GM03348 (cell line): ENCODE results near the gene GABRB1.
"Not testable (repeated sequence)": the region's sequence is repeated elsewhere in the genome, so short reads cannot be mapped to it uniquely, and the experiment has no call there.

Experiments
- DNase-seq: peaks from one replicate; pipeline ENCODE4 v3.0.0; 2012; ENCODE audit warnings: low spot score

The GABRB1 gene

DNA sequence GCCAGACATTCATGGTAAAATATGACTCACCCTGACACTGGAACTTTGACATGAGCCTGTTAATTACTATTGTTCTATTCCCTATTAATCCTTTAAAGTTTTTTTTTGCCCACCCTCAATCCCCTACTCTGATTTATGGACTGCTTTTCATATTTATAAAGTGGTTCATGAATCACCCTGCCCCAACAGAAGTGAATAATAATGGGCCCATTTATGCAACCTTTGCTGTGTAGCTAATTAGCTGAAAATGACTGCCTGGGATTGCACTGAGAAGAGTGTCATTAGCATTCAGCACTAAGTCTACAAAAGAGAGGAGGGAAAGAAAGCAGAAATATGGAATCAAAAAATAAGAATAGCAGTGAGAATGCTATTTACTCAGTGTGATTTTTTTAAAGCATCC lies 277.8 kb downstream of the GABRB1 start:
- no peak for DNase-seq

DNA sequence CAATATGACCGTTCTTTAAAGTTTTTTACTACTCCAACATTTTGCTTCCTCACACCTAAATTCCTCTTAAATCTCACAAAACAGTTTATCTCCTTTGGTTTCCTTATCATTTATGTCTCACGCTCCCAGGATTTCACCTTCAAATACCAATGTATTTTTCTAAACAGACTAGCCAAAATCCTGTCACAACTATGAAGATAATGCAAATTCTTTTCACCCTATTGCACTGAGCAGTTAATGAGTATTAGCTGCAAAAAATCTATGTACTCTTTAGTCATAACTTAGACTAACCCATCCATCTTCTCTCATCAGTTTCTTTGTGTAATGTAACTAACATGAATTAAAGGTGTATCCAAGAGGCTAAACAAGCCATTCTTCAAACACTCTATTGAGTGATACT lies 280.8 kb downstream of the GABRB1 start:
- DNase-seq: no peak

DNA sequence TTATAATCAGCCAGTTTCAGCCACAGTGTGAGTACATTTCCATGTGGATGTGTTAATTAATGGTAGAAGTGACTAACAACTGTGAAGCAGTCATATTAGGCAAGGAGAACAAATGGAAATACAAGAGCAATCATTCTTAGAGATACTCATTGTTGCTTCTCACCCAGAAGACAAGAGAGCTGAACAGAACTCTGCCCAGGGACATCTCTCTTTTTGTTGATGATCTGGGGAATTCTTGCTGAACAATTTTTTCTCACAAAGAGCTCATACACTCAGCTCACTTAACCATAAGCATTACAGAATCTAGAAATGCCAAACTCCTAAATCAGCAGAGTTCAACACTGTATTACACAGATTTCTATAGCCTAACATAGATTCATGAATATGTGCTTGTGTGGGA lies 282.0 kb downstream of the GABRB1 start:
- no peak for DNase-seq

GRCh38 chr4:47315346-47315745 lies 284.0 kb downstream of the GABRB1 start:
- DNase-seq: no peak

DNA sequence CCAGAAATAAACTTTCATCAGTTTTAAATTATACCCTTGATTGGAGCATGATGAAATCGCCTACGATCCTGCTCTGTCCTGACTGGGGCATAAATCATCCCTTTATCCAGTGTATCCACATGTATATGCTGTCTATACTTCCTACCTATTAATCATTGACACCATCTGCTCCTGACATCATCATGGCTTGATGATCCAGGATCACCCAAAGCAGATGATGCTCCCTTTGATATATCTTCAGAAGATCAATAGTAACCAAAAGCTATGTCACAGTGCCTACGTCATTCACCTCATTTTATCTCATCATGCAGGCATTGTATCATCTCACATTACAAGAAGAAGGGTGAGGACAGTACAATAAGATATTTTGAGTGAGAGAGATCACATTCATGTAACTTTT lies 294.7 kb downstream of the GABRB1 start:
- DNase-seq: no peak

- no peak for DNase-seq
Observed at GRCh38 chr4:47330866-47331265, 299.5 kb downstream of the GABRB1 start.

GRCh38 chr4:47334652-47335051 lies 303.3 kb downstream of the GABRB1 start:
- DNase-seq: no peak

DNA sequence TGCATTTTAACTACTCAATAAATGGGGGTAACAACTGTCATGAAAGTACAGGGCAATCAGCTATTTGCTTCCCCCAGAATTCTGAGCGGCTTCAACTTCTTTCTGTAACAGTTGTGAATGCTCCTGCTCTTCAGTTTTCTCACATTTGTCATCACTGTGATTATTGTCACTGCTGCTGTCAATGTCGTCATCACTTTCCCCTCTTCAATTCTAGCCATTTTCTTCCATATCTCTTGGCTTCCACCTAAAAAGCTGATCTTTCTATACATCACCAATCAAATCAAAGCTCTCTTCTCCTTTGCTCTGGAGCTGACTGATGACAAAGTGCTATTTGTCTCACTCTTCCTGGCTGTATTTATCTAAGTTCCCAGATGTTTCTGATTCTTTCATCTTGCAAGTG lies 306.5 kb downstream of the GABRB1 start:
- DNase-seq: no peak

GRCh38 chr4:47340914-47341313 lies 309.5 kb downstream of the GABRB1 start:
- DNase-seq: no peak

DNA sequence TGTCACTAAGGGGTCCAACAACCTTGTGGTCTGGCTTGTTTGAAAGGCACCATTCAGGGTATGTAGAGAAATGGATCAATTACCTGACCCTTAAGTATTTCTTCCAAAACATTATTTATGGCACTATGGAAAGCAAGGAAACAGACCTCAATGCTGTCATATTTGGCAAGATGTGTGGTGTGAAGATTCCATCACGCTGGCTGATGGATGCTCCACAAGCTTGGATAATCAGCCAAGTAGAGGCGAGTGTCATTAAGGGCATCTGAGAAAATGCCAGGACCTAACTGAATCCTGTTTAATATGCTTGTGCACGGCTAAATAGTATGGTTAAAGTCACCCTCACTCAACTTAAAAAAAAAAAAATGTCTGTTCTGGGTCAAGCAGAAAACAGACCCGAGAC lies 311.4 kb downstream of the GABRB1 start:
- DNase-seq: no peak

DNA sequence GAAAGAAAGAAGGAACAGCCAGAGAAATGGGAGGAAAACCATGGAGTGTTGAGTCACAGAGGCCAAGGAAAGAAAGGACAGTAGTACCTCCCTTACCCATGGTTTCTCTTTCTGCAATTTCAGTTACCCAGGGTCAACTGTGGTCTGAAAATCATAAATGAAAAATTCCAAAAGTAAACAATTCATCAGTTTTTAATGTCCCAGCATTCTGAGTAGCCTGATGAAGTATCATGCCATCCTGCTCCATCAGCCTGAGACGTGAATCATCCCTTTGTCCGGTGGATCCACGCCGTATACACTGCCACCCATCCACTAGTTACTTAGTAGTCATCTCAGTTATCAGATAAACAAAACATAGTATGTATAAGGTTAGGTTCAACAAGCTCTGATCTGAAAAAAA lies 318.0 kb downstream of the GABRB1 start:
- no peak for DNase-seq

GRCh38 chr4:47355568-47355967 lies 324.2 kb downstream of the GABRB1 start:
- no peak for DNase-seq

DNA sequence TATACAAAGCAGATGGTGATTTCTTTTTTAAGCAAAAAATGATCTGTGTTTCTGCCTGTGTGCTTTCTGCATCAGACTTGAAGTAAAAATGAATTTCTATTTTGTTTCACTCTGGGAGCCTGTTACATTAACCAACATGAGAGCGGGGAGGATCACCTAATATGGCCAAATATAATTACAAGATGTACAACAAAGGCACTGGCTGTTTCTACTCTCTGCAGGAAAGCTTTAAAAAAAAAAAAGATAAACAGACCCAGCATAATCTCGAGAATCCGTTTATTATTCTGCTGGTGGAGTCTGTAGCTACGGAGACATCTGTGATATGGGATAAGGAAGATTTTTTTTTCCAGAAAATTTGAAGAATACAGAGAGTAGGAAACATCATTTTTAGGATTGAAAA lies 328.5 kb downstream of the GABRB1 start:
- no peak for DNase-seq

GRCh38 chr4:47367761-47368160 lies 336.4 kb downstream of the GABRB1 start:
- DNase-seq: no peak

DNA sequence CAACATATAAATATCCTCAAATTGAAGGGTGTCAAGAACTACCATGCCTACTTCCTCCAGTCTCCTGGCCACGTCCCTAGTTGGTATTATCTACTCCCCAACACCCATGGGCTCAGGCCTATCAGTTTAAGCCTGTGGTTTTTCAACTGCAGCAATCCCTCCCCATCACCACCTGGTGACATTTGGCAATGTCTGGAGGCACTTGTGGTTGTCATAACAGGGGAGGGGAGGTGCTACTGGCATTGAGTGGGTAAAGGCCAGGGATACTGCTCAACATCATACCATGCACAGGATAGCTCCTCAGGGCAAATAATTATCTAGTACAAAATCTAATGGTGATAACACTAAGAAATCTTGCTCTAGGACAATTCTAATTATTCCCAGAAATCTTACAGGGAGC lies 336.8 kb downstream of the GABRB1 start:
- DNase-seq: no peak

GRCh38 chr4:47372561-47372960 lies 341.2 kb downstream of the GABRB1 start:
- DNase-seq: no peak

DNA sequence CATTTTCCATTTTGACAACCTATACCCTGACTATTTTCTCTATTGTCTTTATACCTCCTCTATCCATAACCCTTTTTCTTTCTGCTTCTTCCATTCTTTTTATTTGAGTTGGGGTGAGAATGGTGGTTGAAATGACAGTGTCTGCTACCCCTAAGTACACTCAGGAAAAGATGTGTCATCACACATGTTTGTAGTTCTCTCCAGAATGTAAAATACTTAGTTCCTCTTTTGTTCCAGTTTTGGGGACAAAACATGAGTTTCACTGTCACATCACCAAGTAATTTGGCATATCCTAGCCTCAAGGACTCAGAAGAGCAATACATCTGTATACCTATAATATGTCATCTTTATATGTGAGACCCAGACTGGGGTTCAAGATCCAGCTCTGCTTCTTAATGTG lies 341.8 kb downstream of the GABRB1 start:
- DNase-seq: no peak

GRCh38 chr4:47373709-47374108 lies 342.3 kb downstream of the GABRB1 start:
- no peak for DNase-seq

GRCh38 chr4:47374477-47374876 lies 343.1 kb downstream of the GABRB1 start:
- DNase-seq: no peak

DNA sequence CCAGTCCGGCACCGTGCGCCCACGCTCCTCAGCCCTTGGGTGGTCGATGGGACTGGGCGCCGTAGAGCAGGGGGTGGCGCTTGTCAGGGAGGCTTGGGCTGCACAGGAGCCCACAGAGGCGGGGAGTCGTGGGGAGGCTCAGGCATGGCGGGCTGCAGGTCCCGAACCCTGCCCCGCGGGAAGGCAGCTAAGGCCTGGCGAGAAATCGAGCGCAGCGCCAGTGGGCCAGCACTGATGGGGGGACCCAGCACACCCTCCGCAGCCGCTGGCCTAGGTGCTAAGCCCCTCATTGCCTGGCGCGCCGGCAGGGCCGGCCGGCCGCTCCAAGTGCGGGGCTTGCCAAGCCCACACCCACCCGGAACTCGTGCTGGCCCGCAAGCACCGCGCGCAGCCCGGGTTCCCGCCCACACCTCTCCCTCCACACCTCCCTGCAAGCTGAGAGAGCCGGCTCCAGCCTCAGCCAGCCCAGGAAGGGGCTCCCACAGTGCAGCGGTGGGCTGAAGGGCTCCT lies 346.7 kb downstream of the GABRB1 start:
- DNase-seq: not testable (repeated sequence)

- no peak for DNase-seq
Observed at GRCh38 chr4:47381172-47381571, 349.8 kb downstream of the GABRB1 start.

DNA sequence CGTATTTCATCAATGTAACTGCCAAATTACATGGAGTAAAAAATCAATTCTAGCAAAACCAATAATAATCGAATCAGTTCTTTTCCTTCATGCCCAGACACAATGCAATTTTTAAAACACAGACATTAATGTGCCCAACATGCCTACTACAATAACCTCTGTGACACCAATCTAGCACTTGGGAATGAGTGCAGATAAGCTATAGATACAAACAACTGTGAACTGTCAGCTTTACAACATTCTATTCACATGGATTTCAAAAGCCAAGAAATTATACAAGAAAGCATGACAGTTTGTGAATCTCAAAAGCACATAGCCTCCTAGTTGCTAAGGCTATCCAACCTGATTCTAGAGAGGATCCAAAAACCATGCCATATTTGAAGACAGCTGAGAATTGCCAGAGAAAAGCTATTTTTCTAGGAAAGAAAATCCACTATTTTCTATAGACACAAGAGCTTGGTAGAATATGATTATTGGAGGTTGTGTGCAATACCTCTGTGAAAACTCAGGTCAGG lies 351.5 kb downstream of the GABRB1 start:
- DNase-seq: no peak

DNA sequence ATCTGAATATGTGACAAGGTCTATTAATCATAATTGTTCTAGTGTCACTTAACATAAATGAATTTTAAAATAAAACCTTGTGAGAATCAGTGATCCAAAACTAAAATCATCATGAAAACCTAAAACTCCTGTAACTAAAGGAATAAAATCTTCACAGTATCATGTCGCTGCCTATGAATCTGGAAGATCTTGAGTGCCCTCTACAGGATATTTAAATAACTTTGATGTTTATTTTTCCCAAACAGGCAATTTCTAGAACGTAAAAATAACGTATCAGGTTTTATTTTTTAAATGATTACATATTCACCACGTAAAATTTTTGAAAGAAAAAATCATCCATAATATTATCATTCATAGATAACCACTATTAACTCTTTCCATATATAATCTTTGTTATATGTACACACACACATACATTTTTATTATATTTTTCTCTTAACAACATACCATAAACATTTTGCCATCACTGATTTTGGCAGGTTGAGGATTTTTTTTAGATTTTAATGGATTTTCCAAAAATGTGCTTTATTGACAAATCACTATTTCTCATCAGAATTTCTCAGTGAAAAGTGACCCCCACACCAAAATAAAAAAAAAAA lies 352.6 kb downstream of the GABRB1 start:
- peak; percentile 48 for DNase-seq

DNA sequence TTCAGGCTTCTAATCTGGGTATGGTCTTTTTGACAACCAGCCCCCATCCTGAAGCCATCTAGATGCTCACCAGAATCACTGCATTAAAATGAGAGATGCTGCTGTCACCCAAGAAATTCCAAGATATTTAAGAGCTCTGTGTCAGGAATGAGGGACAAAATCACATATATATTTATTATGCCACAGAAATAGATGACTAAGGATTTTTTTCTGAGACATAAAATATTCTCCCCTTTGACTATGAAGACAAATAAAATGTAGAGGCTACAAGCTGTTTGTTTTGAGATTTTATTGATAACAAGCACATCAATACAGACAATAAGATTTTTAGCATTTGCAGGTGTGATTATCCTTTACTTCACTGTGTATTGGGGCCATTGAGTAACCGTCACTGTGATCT lies 354.8 kb downstream of the GABRB1 start:
- DNase-seq: no peak
